Measurements from ENCODE around the gene CTSE. TPM values are rescaled to one million over a fixed set of nuclear protein-coding genes. Genes with fewer than 3 reads are reported as not detected.

The CTSE gene
- total and polyA plus RNA-seq, 2 of the 13 experiments (the other 11 are each of a cell fraction or from before 2014, with no cell fraction given): 0.50 to 0.69 TPM

GRCh38 chr1:205965036-205965884 lies 58.4 kb downstream of the CTSE start:
- H3K4me2 ChIP-seq (ENCODE audit: low read depth, low read length): no peak overlapping the region
- ChIA-PET POLR2A (no interaction called here), CTCF (ENCODE audit: low intra/inter-chr PET ratio, low total read pairs) (no interaction called here)
- BruUV-seq (replicated peaks): no TSS peak
- H2AFZ ChIP-seq (ENCODE audit: low read length): no peak overlapping the region
- no peak for FAIRE-seq
- H3K27me3 ChIP-seq (ENCODE audit: control insufficient read depth in 1 of 2, insufficient read depth in 2 of 2, low read length in 2 of 2): peaks cover 3 to 57% of the 10 kb centered on the region in 2 experiments; a peak in 3 of 5 replicates
- no peak overlapping the region for H3K9ac ChIP-seq (ENCODE audit: insufficient read depth, low read depth, low read length)
- no peaks in the 10 kb centered on the region for H3K9me3 ChIP-seq (ENCODE audit: low read length)
- intact Hi-C loops (cut with micrococcal nuclease; ENCODE audit: unreplicated experiment): no loop called here
- 47% methylated on average over 11 of the region's 13 CpGs for WGBS (ENCODE audit: low lambda C conversion rate)
- H3K27ac ChIP-seq (ENCODE audit: extremely low read length, insufficient read depth, low read length): no peak overlapping the region
- ATAC-seq: no peak
- H3K4me1 ChIP-seq (ENCODE audit: insufficient read depth, low read length): no peaks in the 10 kb centered on the region
- H3K36me3 ChIP-seq (replicated peaks in 1 of 2; ENCODE audit: control insufficient read depth in 1 of 2, insufficient read depth in 2 of 2, low read length in 2 of 2): no peaks in the 10 kb centered on the region
- no peaks in the 10 kb centered on the region for H3K79me2 ChIP-seq (ENCODE audit: insufficient read depth, low read length)
- no peaks in the 10 kb centered on the region for H4K20me1 ChIP-seq (ENCODE audit: insufficient read depth, low read length)
- no peak overlapping the region for H3K4me3 ChIP-seq (replicated peaks in 1 of 3; ENCODE audit: insufficient read depth in 1 of 3, low read depth in 2 of 3, low read length in 3 of 3)
- DNase-seq (ENCODE audit: low spot score): no peak
- in situ Hi-C loops (cut with HindIII; ENCODE audit: extremely low pct_ligation_motif_present, low pct_unique_long_range_greater_than_20kb): loop anchor here (5.0 kb wide), 1 partner anchor 38 kb away; no protein-coding TSS in a partner anchor
- TF ChIP-seq ARID5B (CRISPR knock-in tag; IDR thresholded peaks at IDR 0.05) (no peak), CEBPZ (IDR thresholded peaks at IDR 0.05; ENCODE audit: low read length) (no peak), ZBTB21 (CRISPR knock-in tag; IDR thresholded peaks at IDR 0.05) (no peak), PHF8 (CRISPR knock-in tag; IDR thresholded peaks at IDR 0.05) (no peak), ZNF784 (CRISPR knock-in tag; IDR thresholded peaks at IDR 0.05; ENCODE audit: borderline replicate concordance) (no peak), ZNF230 (CRISPR knock-in tag; IDR thresholded peaks at IDR 0.05) (no peak), SRSF4 (IDR thresholded peaks at IDR 0.05; ENCODE audit: low read depth, low read length, poor library complexity, severe bottlenecking) (no peak), ZC3H4 (CRISPR knock-in tag; IDR thresholded peaks at IDR 0.05; ENCODE audit: borderline replicate concordance) (no peak), ZBTB4 (CRISPR knock-in tag; IDR thresholded peaks at IDR 0.05; ENCODE audit: borderline replicate concordance) (no peak), CREB3 (CRISPR knock-in tag; IDR thresholded peaks at IDR 0.05) (no peak)

All from HepG2 (cell line).